ENCODE measurements around the gene TM9SF3.

GRCh38 chr10:96501985-96502384, 84.8 kb downstream of the TM9SF3 start:
- TF ChIP-seq CTCF (IDR thresholded peaks at IDR 0.05), result no peak
- TF ChIP-seq POLR2AphosphoS5 (IDR thresholded peaks at IDR 0.05), result no peak
